Fibroblast of skin of right biceps (primary cell): Measurements from ENCODE around the gene POLE.
"Not testable (repeated sequence)": the region's sequence is repeated elsewhere in the genome, so short reads cannot be mapped to it uniquely, and the experiment has no call there.

ENCODE experiments used
- DNase-seq: peaks from one replicate; pipeline ENCODE4 v3.0.0-alpha.2; 2013

Gene POLE

DNA sequence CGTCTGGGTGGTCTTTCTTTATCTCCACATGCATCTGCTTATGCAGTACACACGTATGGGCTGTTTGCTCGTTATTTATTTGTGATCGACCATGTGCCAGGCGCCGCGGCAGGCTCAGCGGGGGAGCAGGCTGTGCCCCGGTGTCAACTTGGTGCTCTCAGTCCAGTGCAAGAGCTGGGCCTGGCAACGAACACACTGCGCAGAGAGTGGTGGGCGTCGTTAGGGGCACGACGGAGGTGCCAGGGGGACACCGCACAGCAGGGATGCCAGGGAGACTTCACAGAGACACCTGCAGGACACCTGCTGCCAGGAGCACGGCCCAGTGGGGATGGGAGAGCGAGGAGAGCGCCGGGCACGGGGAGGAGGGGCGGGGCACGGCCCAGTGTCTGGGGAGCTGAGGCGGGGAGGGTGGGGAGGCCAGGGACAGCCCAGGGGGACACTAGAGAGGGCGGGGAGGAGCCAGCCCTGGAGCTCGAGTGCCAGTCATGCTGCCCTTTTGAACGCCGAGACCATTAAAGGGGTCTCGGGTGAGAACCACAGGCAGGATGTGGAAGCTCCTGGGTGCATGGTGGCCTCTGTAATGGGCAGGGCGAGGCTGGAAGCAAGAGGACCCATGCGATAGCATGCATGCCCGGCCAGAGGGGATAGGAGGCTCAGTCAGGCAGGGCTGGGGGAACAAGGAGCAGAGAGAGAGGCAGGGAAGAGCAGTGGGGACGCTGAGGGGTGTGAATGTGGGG is 76.1 kb downstream of the POLE start:
- DNase-seq = no peak

- peak; percentile 76 for DNase-seq
These were observed 76.9 kb downstream of the POLE start, which contains the start of gene LRCOL1 for GRCh38 chr12:132610051-132610759. TSS of gene LRCOL1 (minus strand) at chr12:132610582. CDS start at chr12:132606251, 4,331 bp downstream.

GRCh38 chr12:132608231-132609171 is 78.6 kb downstream of the POLE start:
- no peak for DNase-seq

DNA sequence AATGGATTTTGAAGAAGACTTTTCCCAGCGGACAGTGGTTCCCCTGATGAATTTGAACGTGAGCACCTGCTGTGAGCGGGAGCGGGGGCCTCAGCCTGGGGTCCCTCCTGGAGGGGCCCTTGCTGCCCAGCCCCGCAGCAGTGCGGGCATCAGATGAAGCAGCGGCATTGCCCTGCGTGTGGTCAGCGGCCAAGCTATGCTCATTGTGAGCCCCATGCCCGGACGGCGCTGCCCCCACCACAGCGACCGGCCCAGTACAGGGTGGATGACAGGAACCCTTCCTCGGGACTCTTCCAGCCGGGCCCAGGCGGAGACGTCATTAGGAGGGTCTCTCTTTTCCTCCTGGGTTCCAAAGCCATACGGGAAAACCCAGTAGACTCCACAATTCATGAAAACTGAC is 80.2 kb downstream of the POLE start:
- no peak for DNase-seq

DNA sequence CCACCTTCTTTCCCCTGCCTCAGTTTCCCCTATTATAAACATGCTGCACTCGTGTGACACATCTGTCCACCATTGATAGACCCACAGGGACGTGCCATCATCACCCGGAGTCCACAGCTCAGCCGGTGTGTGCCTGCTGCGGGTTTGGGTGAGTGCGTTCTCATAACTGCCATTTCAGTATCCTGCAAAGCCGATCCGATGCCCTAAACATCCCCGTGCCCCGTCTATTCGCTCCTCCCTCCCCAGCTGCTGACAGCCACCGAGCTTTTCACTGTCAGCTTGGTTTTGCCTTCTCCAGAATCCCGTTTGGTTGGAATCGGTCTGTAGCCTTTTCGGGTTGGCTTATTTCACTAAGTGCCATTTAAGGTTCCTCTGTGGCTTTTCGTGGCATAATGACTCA is 80.7 kb downstream of the POLE start:
- DNase-seq = no peak

- no peak for DNase-seq
These were observed 81.2 kb downstream of the POLE start for GRCh38 chr12:132605892-132606291.

- no peak for DNase-seq
These were observed 82.3 kb downstream of the POLE start for GRCh38 chr12:132604668-132605441.

DNA sequence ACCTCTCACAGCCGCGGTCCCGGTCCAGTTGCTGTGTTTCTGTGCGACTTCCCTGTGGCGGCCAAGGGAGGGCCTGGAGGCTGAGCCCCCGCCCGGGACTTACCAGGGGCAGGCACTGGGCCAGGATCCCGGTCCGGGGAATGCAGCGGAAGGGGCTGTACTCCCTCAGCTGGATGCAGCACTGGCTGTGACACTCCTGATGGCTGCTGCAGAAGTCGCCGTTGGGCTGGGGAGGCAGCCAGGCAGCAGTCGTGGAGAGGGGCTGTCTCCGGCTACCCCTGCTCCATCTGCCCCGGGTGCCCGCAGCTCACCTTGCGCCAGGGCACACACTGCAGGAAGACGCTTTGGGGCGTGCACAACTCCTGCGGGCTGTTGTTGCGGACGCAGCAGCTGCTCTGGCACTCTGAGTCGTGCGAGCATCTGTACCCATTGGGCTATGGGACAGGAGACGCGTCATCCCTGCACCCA is 83.0 kb downstream of the POLE start:
- DNase-seq = no peak

- DNase-seq = no peak
These were observed 83.6 kb downstream of the POLE start for GRCh38 chr12:132603240-132604150.

DNA sequence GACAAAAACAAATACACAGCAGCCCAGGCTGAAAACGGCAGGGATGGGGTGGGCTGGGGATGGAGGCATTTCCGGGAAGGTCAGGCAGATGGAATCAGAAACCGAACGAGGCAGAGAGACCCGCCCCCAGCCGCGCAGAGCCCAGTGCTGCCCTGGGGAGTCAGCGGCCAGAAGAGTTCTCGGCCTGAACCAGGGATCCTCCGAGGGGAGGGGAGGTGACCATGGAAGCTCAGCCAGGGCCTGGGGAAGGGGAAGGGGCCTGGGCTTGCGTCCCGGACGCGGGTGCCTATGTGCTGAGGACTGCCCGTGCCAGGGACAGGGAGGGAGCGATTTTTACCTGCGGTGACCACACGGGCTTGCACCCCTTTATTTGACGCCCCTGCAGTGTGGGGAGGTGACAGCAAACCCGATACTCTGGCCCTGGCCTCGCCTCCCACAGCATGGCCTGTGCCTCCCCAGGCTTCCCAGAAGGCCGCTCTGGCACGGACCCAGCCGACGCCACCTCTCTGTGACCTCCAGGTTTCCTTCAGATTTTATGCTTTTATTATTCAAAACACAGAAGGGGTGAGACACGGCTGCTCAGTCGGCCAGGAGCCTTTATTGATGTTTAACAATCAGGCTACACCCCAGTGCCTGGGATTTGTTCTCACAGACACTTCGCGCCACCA is 84.4 kb downstream of the POLE start:
- DNase-seq = no peak

DNA sequence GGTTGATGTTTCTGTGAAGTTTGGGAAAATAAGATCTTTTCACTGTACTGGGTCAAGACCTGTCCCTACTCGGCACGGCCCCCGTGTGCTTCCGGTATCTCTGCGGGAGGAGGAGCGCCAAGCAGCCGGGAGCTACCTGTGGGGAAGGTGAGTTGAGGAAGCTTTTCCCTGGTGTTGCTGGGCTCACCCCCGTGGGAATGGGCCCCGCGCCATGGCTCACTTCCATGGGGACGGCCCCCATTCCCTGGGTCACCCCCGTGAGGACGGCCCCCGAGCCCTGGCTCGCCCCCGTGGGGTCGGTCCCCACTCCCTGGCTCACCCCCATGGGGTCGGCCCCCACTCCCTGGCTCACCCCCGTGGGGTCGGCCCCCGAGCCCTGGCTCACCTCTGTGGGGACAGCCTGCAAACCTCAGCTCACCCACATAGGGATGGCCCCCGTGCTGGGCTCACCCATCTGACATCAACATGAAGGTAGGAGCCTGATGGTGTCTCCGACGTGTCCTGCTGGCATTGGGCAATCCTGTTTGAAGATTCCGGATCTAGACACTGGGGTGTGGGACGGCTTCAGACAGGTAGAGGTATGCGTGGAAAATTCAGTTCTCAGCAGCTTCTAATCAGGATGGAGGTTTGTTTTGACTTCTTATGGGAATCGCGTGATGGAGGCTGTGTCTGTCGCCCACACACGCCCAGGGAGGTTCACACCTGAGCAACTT is 85.8 kb downstream of the POLE start:
- DNase-seq = no peak

GRCh38 chr12:132600048-132601032 is 86.8 kb downstream of the POLE start:
- DNase-seq = peak; percentile 64

DNA sequence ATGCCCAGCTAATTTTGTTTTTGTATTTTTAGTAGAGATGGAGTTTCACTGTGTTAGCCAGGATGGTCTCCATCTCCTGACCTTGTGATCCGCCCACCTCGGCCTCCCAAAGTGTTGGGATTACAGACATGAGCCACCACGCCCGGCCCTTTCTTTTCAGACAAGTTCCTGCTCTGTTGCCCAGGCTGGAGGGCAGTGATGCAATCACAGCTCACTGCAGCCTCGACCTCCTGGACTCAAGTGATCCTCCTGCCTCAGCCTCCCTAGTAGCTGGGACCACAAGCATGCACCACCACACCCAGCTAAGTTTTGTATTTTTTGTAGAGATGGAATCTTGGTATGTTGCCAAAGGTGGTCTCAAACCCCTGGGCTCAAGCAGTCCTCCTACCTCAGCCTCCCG is 87.6 kb downstream of the POLE start:
- not testable (repeated sequence) for DNase-seq

DNA sequence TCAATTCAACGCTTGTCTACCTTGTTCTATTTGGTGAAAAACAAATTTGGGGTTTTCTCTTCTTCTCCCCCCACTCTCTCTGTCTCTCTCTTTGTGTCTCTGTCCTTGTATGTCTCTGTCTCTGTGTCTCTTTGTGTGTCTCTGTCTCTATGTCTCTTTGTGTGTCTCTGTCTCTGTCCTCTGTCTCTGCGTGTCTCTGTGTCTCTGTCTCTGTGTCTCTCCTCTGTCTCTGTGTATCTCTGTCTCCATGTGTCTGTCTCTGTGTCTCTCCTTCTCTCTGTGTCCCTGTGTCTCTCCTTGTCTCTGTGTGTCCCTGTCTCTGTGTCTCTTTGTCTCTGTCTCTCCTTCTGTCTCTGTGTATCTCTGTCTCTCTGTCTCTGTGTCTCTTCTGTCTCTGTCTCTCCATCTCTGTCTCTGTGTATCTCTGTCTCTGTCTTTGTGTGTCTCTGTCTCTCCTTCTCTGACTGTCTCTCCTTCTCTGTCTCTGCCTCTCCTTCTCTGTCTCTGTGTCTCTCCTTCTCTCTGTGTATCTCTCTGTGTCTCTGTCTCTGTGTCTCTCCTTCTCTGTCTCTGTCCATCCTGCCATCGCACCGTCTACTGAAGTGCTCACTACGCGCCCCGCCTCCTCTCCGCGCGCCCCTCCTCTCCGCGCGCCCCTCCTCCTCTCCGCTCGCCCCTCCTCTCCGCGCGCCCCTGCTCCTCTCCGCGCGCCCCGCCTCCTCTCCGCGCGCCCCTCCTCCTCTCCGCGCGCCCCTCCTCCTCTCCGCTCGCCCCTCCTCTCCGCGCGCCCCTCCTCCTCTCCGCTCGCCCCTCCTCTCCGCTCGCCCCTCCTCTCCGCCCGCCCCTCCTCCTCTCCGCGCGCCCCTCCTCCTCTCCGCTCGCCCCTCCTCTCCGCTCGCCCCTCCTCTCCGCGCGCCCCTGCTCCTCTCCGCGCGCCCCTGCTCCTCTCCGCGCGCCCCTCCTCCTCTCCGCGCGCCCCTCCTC is 89.5 kb downstream of the POLE start:
- DNase-seq = peak; percentile 69

DNA sequence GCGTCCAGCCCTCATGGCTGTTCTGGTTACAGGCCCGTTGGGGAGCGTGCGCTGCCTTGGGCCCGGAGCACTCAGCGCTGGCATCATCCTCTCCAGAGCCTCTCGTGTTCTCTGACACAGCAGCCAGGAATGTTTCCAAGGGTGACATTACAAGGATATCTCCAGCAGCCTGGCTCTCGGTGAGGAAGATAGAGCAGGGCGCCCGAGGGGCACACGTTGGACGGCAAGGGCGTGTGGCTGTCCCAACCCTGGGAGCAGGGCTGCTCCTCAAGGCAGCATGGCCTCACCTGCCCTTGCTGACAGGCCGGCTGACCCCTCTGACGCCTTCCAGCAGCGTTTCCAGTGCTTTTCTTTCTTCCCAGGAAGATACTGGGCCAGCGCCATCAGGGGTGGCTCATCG is 91.1 kb downstream of the POLE start:
- DNase-seq = peak; percentile 67

- no peak for DNase-seq
These were observed 92.0 kb downstream of the POLE start for GRCh38 chr12:132595183-132595582.

DNA sequence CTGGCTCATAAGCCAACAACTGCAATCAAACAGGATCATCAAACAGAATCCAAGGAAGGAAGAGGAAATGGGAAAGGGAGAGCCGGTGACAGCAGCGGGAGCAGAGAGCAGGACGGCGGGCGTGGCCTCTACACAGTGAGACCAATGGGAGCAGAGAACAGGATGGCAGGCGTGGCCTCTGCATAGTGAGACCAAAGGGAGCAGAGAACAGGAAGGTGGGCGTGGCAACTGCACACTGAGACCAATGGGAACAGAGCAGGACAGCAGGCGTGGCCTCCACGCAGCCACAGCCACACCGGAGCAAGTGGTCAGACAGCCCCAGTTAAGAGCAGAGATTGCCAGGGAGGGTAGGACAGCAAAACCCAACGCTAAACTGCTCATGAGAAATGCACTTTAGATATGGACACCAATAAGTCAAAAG is 93.2 kb downstream of the POLE start:
- peak; percentile 87 for DNase-seq
